H1 (cell line): ENCODE data around the gene BRAT1. TPM values are rescaled to one million over a fixed set of nuclear protein-coding genes. Genes with fewer than 3 reads are reported as not detected.

Source experiments
- ATF2 ChIP-seq: IDR thresholded peaks from 2 replicates; pipeline ENCODE4 v1.6.1; 2012; ENCODE audit warnings: low read length, inconsistent platforms
- BRCA1 ChIP-seq: IDR thresholded peaks from 2 replicates; pipeline ENCODE4 v1.6.1; 2012; ENCODE audit warnings: low read depth, low read length, improper control_type of control experiment
- EZH2 ChIP-seq: fragments of 200-600 bp; sonication (generic); IDR thresholded peaks from 2 replicates; pipeline ENCODE4 v1.7.1; 2012; ENCODE audit warnings: low read depth, mild to moderate bottlenecking, moderate library complexity, low read length, inconsistent platforms; ENCODE audit not compliant: severe bottlenecking
- GTF2F1 ChIP-seq: IDR thresholded peaks from 2 replicates; pipeline ENCODE4 v1.6.1; 2012; ENCODE audit warnings: low read depth, low read length, improper control_type of control experiment, borderline replicate concordance
- KDM4A ChIP-seq: IDR thresholded peaks from one replicate; pipeline ENCODE4 v1.7.1; 2012; ENCODE audit warnings: low read depth, mild to moderate bottlenecking, moderate library complexity, low read length, inconsistent platforms; ENCODE audit not compliant: severe bottlenecking
- MAX ChIP-seq: IDR thresholded peaks from 2 replicates; pipeline ENCODE4 v1.6.1; 2012; ENCODE audit warnings: inconsistent platforms
- POU5F1 ChIP-seq: IDR thresholded peaks from 2 replicates; pipeline ENCODE4 v1.6.1; 2011; ENCODE audit warnings: low read depth, mild to moderate bottlenecking, low read length, moderate library complexity
- RAD21 ChIP-seq, 2 experiments: IDR thresholded peaks in 1 of 2; conservative IDR thresholded peaks in 1 of 2; 2 replicates each; pipeline ENCODE4 v1.6.1; 2011; ENCODE audit warnings: low read depth in 2 of 2, low read length in 2 of 2, improper control_type of control experiment in 1 of 2, inconsistent platforms in 1 of 2, mild to moderate bottlenecking in 1 of 2, moderate library complexity in 1 of 2
- RBBP5 ChIP-seq: IDR thresholded peaks from 2 replicates; pipeline ENCODE4 v1.7.1; 2012; ENCODE audit warnings: low read depth, mild to moderate bottlenecking, inconsistent platforms, low read length, moderate library complexity, borderline replicate concordance
- SIX5 ChIP-seq: IDR thresholded peaks from 2 replicates; pipeline ENCODE4 v1.6.1; 2011; ENCODE audit warnings: mild to moderate bottlenecking, low read depth, low read length
- ZNF274 ChIP-seq: IDR thresholded peaks from 2 replicates; pipeline ENCODE4 v1.7.0; 2012; ENCODE audit warnings: low read length, borderline replicate concordance; ENCODE audit errors: extremely low read depth
- polyA plus RNA-seq, 7 experiments: library from polyadenylated mRNA; depleted of rRNA in 3 of 7; stranded (reverse) in 5 of 7; unstranded in 2 of 7; fragments of >200 nt in 5 of 7; fragments of 200-250 nt in 2 of 7; gene quantifications; 1 replicate in 5 of 7; 2 replicates in 1 of 7; 4 replicates in 1 of 7; pipeline versions ENCODE4 v1.2.1 to v1.2.3, GENCODE V29; 2011 to 2013; ENCODE audit warnings: missing spikeins in 2 of 7, mixed read lengths in 2 of 7
- total RNA-seq: library from RNA; stranded (reverse); fragmentation: NEBNext Ultra II Directional; extraction: Animal tissue kit (Norgen Biotek cat#: 25700); gene quantifications from 2 replicates; pipeline ENCODE4 v1.2.1, GENCODE V29; 2021
- TF ChIP-seq, protein P1 (sequence below): IDR thresholded peaks from 2 replicates; pipeline ENCODE4 v1.6.1; 2011; ENCODE audit warnings: low read depth, mild to moderate bottlenecking, low read length; ENCODE audit not compliant: insufficient read depth

Gene BRAT1
- total and polyA plus RNA-seq, 2 of the 8 experiments (the other 6 are each of a cell fraction or from before 2014, with no cell fraction given), result 36.8 to 42.3 TPM

DNA sequence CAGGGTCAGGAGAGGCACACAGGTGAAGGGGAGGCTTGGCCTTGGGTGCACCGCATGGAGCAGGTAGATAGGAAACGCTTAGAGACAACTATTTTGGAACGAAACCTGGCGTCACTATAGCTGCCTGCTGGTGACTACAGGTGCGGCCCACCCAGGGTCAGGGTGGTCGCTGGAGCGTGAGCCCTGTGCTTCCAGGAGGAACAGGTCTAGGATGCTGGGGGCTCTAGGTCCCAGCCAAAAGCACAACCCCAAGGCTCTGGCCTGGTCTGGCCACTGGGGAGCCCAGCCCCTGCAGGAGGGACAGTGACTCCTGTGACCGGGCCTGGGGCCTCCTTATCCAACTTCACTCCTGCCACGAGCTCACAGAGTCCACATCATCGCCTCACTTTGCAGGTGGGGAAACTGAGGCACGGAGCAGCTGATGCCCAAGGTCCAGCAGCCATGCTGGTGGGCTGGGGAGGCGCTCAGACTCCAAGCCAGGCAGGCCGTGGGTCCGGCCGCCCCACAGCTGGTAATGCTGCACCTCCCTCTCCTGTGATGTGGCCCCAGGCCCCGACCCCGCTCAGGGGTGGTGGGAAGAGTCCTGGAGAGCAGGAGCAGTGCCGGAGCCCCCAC lies 26.7 kb downstream of the BRAT1 start (continued):
- TF ChIP-seq MAX (no peak), BRCA1 (no peak), ZNF274 (no peak), KDM4A (no peak), SIX5 (no peak), GTF2F1 (no peak), EZH2 (no peak), ATF2 (no peak), RAD21 (IDR thresholded peaks at IDR 0.05 in 1 of 2, conservative IDR thresholded peaks at IDR 0.05 in 1 of 2; ENCODE audit: low read depth in 2 of 2, low read length in 2 of 2) (no peak), POU5F1 (no peak), RBBP5 (no peak)
- TF ChIP-seq, protein P1, sequence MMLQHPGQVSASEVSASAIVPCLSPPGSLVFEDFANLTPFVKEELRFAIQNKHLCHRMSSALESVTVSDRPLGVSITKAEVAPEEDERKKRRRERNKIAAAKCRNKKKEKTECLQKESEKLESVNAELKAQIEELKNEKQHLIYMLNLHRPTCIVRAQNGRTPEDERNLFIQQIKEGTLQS, result no peak
- TF ChIP-seq, all 59 proteins: peak for 0
